Retinal pigment epithelial cell (primary cell): ENCODE data around the gene RPS19BP1.

ENCODE experiments used
- DNase-seq: peaks from one replicate; pipeline ENCODE4 v3.0.0-alpha.2; 2010; ENCODE audit warnings: low read depth
- H3K4me3 ChIP-seq: 2 replicates; pipeline ENCODE4 v1.5.1; 2011; ENCODE audit warnings: mild to moderate bottlenecking, low read length, control low read depth, moderate library complexity
- TF ChIP-seq, protein P1 (sequence below): conservative IDR thresholded peaks from 2 replicates; pipeline ENCODE4 v1.5.1; 2011; ENCODE audit warnings: low read depth, low read length, control low read depth, inconsistent platforms

RPS19BP1 gene

DNA sequence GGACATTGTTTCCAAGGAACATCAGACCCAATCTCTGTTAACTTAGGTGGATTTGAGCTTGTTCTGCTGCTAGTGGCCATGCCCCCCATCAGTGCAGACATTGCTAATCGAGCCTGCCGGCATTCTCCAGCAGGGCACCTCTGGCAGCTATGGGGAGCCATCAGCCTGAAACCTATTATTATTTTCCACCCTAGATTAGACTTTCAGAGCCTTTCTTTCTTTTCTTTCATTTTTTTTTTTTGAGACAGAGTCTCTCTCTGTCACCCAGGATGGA lies 42.9 kb upstream of the RPS19BP1 start:
- TF ChIP-seq, protein P1, sequence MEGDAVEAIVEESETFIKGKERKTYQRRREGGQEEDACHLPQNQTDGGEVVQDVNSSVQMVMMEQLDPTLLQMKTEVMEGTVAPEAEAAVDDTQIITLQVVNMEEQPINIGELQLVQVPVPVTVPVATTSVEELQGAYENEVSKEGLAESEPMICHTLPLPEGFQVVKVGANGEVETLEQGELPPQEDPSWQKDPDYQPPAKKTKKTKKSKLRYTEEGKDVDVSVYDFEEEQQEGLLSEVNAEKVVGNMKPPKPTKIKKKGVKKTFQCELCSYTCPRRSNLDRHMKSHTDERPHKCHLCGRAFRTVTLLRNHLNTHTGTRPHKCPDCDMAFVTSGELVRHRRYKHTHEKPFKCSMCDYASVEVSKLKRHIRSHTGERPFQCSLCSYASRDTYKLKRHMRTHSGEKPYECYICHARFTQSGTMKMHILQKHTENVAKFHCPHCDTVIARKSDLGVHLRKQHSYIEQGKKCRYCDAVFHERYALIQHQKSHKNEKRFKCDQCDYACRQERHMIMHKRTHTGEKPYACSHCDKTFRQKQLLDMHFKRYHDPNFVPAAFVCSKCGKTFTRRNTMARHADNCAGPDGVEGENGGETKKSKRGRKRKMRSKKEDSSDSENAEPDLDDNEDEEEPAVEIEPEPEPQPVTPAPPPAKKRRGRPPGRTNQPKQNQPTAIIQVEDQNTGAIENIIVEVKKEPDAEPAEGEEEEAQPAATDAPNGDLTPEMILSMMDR, result no peak
- DNase-seq, result no peak
- H3K4me3 ChIP-seq, result no peak overlapping the region

DNA sequence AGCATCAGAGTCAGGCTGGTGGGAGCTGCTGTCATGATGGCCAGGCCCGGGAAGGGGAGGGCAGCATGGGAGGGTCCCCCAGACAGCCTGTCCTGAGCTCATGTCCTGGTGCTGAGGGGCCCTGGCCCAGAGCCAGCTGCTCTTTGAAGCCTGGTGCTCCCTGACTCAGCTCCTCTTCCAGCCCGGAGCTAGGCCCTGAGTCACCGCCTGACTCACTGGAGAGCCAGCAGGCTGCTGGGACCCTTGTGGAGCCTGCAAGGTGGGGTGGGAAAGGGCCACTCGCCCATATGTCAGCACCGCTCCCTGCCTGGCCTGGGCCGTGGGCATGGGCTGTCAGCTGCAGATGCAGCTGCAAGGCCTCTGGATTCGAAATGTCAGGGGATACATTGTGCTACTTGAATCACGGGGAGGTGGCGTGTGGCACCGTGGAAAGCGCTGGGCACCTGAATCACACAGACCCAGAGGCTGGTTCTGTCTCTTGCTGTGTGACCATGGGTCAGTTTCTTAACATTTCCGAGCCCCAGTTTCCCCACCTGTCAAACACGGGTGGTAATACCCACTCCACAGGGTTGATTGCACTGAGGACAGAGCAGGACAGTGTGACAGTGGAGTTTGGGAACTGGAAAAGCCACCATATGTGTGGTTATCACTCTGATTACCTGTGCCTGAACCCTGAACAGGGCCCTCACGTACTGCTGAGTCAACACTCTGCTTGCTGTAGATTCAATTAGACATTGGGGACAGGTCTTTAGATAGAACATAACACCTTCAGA lies 42.4 kb upstream of the RPS19BP1 start:
- TF ChIP-seq, protein P1, result no peak
- H3K4me3 ChIP-seq, result no peak overlapping the region
- peak; percentile 62 for DNase-seq

DNA sequence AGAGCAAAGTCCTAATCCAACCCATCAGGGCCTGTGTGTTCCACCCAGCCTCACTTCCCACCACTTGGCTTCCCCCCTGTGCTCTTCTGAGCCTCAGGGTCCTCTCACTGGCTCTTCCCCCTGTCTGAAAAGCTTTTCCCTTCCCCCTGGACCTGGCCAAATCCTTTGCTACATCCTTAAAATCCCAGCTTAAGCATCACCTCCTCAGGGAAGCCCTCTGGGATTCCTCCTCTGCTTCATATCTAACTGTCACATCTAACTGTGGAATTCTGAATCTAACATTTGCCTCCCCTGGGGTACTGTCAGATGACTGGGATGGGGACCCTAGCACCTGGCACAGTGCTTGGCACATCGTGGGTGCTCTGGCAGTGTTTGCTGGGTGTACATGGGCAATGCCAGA lies 39.0 kb upstream of the RPS19BP1 start:
- no peak for DNase-seq
- no peak overlapping the region for H3K4me3 ChIP-seq
- TF ChIP-seq, protein P1, result no peak

DNA sequence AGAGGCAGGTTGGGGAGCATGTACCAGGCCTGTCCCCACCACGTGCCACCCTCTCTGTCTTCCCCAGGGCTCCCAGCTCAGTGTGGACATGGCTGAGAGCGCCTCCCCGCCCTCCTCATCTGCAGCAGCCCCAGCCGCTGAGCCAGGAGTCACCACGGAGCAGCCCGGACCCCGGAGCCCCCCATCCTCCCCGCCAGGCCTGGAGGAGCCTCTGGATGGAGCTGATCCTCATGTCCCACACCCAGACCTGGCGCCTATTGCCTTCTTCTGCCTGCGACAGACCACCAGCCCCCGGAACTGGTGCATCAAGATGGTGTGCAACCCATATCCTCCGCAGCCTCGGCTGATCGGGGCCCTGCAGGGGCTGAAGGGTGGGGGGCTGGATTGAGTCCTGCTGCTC lies 38.1 kb upstream of the RPS19BP1 start, which contains the start of gene CACNA1I:
Gene CACNA1I (plus strand): TSS at position 89 of the 400 bp plus-strand sequence. CDS start 0 bp downstream, at position 89.
- DNase-seq, result no peak
- no peak within 1 kb of the TSS for H3K4me3 ChIP-seq
- TF ChIP-seq, protein P1, result no peak

DNA sequence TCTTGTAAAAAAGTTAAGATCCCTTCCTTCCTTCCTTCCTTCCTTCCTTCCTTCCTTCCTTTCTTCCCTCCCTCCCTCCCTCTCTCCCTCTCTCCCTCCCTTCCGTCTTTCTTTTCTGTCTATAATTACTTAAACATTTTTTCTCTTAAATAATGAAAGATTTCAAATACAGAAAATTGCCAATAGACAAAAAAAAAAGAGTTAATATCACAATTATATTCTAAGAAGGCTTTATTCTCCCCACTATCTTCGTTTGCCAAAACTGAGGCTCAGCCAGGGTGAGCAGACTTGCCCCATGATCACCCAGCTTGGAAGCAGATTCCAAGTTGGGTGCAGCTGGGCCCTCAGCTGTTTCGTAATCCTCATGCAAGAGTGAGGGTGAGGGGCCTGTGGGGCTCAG lies 37.7 kb upstream of the RPS19BP1 start:
- TF ChIP-seq, protein P1, result no peak
- DNase-seq, result no peak
- no peak overlapping the region for H3K4me3 ChIP-seq

DNA sequence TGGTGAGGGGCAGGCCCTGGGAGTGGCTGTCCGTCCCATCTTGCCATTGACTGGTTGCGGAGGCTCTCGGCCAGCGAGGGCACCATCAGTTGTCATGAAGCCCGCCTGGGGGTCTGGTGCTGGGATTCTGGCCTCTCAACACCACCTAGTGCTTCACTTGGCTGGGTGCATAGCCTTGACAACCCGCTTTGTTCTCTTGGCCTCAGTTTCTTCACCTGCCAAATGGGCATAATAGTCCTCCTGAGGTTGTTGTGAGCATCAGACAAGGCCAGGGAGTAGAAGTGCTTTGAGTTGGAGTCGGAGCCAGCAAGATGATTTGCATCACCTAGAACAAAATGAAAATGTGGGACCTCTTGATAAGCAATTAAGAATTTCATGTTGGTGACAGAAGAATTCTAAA lies 36.5 kb upstream of the RPS19BP1 start:
- no peak for DNase-seq
- TF ChIP-seq, protein P1, result no peak
- no peak overlapping the region for H3K4me3 ChIP-seq

DNA sequence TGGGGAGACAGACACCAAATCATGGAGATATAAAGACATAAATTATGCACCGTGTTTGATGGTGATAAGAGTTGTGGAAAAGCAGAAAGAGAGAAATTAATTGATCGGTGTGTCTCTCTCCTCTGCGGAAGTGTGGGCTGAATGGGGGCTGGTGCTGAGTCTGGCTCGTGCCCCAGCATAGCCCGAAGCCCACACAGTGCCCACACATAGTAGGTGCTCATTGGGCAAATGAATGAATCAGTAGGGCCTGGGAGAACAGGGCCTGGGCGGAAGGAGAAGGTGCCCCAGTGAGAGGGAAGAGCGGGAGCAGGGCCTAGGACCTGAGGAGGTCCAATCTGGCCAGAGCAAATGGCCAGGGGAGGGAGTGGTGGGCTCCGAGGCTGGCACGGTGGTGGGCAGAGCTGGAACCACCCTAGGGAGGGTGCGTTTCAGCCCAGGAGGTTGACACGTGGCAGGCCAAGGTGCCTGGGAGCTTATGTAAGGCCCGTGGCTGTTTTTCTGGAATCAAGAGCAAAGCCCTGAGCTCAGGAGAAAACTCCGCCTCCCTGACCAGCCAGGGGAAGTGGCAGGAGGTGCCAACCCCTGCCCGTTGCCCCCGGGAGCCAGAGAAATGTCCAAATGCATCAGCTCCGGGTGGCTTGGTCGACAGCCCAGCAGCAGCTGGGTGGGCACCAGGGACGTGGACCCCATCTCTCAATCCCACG lies 35.9 kb upstream of the RPS19BP1 start:
- no peak overlapping the region for H3K4me3 ChIP-seq
- TF ChIP-seq, protein P1, result no peak
- DNase-seq, result no peak
